ENCODE data around the gene UNC119.

The UNC119 gene

GRCh38 chr17:28501421-28502284, 50.8 kb downstream of the UNC119 start:
- Histone ChIP-seq H3K9me3 (ENCODE audit: control insufficient read depth in 1 of 2, low read length in 2 of 2) (no peaks in the 10 kb centered on the region), H3K27ac (ENCODE audit: low read length) (no peak overlapping the region)

DNA sequence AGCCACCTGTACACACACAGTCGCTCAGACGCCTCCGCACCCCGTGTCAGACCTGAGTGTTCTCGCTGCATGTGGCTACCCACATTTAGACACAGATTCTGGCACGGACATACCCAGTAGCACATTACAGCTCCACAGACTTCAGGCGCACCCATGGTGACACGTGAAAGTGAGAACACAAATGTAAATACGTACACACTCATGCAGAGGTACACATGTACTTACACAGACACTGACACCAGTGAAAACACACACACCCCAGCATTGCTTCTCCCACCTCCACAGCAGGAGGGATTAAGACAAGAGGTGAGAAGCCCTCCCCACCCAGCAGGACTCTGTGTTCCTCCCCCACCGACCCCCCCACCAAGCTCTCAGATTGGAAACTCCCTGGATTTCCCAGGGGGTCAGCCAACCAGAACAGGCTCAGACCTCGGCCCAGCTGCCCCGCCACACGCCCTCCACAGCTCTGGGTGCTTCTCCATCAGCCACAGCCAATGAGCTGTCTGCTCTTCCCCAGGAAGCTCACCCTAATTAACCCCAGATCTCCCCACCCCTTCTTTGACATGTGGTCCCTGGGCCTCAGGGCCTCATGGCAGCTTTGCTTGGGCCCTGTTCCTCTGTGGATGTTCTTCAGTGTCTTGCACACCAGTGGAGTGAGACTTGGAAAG, 51.6 kb downstream of the UNC119 start:
- no peaks in the 10 kb centered on the region for H3K4me1 ChIP-seq (ENCODE audit: control insufficient read depth in 1 of 2, insufficient read depth in 2 of 2, low read length in 2 of 2)
- no peak overlapping the region for H3K4me3 ChIP-seq (ENCODE audit: low read depth in 1 of 2, low read length in 2 of 2)
- H3K36me3 ChIP-seq (ENCODE audit: control insufficient read depth in 1 of 2, insufficient read depth in 2 of 2, low read length in 2 of 2) = no peaks in the 10 kb centered on the region
- no peaks in the 10 kb centered on the region for H3K27me3 ChIP-seq (ENCODE audit: low read depth, low read length)
- H3K27ac ChIP-seq (ENCODE audit: low read length) = no peak overlapping the region
- H3K9me3 ChIP-seq (ENCODE audit: control insufficient read depth in 1 of 2, low read length in 2 of 2) = no peaks in the 10 kb centered on the region

More at GRCh38 chr17:28501421-28502284, 50.8 kb downstream of the UNC119 start:
- Histone ChIP-seq H3K4me1 (ENCODE audit: control insufficient read depth in 1 of 2, insufficient read depth in 2 of 2, low read length in 2 of 2) (no peaks in the 10 kb centered on the region), H3K4me3 (ENCODE audit: low read depth in 1 of 2, low read length in 2 of 2) (no peak overlapping the region), H3K36me3 (ENCODE audit: control insufficient read depth in 1 of 2, insufficient read depth in 2 of 2, low read length in 2 of 2) (no peaks in the 10 kb centered on the region), H3K27me3 (ENCODE audit: low read depth, low read length) (no peaks in the 10 kb centered on the region)

DNA sequence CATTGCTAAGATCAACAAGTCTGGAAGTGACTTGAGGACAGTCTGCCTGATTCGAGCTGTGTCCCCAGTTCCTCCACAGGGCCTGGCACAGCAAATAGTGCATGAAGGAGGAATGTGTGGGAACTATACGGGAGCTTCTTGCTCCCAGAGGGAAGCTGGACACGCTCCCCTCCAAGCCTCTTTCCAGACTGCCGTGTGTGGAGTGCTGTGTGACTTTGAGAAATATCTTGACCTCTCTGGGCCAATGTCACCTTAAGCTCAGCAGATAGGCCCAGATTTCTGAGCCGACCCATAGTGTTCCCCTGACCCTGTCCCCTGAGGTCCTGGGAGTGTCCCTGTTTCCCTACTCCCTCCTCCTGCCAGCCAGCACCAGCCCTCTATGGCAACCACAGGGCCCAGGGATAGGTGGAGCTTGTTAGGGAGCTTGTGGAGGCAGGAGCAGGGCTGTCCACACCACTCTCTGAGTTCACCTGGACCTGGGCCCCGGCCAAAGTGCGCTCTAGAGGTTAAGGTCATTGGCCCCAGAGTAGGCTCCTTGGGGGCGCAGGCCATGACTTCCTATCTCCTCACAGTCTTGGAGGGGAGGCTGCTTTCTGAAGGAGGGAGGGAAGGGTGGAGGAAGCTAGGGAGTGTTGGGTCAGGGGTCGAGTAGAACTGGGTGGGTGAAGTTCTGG, 52.6 kb downstream of the UNC119 start:
- Histone ChIP-seq H3K27ac (ENCODE audit: low read length) (no peak overlapping the region), H3K9me3 (ENCODE audit: control insufficient read depth in 1 of 2, low read length in 2 of 2) (no peaks in the 10 kb centered on the region), H3K36me3 (ENCODE audit: control insufficient read depth in 1 of 2, insufficient read depth in 2 of 2, low read length in 2 of 2) (no peaks in the 10 kb centered on the region), H3K4me3 (ENCODE audit: low read depth in 1 of 2, low read length in 2 of 2) (no peak overlapping the region), H3K27me3 (ENCODE audit: low read depth, low read length) (no peaks in the 10 kb centered on the region), H3K4me1 (ENCODE audit: control insufficient read depth in 1 of 2, insufficient read depth in 2 of 2, low read length in 2 of 2) (no peaks in the 10 kb centered on the region)

DNA sequence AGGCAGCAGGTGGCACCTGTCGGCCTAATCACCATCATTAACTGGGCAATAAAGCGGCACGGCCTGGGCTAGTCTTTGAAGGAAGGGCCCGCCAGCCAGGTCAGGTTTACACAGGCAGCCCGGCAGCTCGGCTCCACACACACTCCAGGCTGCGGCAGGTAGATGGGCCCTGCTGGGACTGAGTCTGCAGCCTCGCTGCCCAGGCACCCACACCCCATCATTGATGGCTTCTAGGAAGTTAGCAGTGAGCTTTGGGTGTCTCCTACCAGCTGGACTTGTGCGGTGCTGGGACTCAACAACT, 53.1 kb downstream of the UNC119 start:
- H3K27ac ChIP-seq (ENCODE audit: low read length) = no peak overlapping the region
- no peaks in the 10 kb centered on the region for H3K27me3 ChIP-seq (ENCODE audit: low read depth, low read length)
- H3K4me3 ChIP-seq (ENCODE audit: low read depth in 1 of 2, low read length in 2 of 2) = no peak overlapping the region
- H3K4me1 ChIP-seq (ENCODE audit: control insufficient read depth in 1 of 2, insufficient read depth in 2 of 2, low read length in 2 of 2) = no peaks in the 10 kb centered on the region
- no peaks in the 10 kb centered on the region for H3K9me3 ChIP-seq (ENCODE audit: control insufficient read depth in 1 of 2, low read length in 2 of 2)
- no peaks in the 10 kb centered on the region for H3K36me3 ChIP-seq (ENCODE audit: control insufficient read depth in 1 of 2, insufficient read depth in 2 of 2, low read length in 2 of 2)

DNA sequence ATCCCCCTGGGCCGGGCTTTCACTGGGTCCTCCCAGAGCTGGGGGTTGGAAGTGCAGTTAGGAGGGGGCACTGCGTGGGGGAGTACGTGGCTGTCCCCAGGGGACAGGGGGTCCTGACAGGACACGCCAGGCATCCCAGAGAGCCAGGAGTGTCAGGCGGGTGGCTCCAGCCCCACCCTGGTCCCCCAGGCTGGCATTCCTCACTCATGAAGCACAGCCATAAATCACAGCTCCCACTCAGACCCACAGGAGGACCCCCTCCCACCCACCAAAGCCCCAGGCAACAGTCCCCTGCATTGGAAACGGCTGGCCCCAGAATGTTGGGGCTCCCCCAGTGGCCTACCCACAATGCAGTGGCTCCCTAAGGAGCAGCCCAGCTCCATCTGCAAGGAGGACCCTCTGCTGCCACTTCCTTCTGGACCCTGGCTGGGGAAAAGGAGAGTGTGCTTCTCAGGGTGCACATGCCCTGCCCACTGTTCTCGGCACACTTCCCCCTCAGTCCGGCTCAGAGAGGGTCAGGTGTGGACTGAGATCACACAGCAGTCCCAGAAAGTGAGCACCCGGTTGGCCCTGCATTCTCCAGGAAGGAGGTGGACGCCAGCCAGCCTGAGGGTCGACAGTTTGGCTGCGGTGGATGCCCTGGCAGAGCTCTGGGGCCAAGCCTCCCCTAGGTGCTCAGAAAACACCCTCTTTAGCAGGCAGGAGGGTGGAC, 53.6 kb downstream of the UNC119 start:
- Histone ChIP-seq H3K9me3 (ENCODE audit: control insufficient read depth in 1 of 2, low read length in 2 of 2) (no peaks in the 10 kb centered on the region), H3K36me3 (ENCODE audit: control insufficient read depth in 1 of 2, insufficient read depth in 2 of 2, low read length in 2 of 2) (no peaks in the 10 kb centered on the region), H3K27ac (ENCODE audit: low read length) (no peak overlapping the region), H3K4me3 (ENCODE audit: low read depth in 1 of 2, low read length in 2 of 2) (no peak overlapping the region), H3K4me1 (ENCODE audit: control insufficient read depth in 1 of 2, insufficient read depth in 2 of 2, low read length in 2 of 2) (no peaks in the 10 kb centered on the region), H3K27me3 (ENCODE audit: low read depth, low read length) (no peaks in the 10 kb centered on the region)

GRCh38 chr17:28497931-28498330, 54.5 kb downstream of the UNC119 start:
- Histone ChIP-seq H3K9me3 (ENCODE audit: control insufficient read depth in 1 of 2, low read length in 2 of 2) (no peaks in the 10 kb centered on the region), H3K4me3 (ENCODE audit: low read depth in 1 of 2, low read length in 2 of 2) (no peak overlapping the region), H3K27me3 (ENCODE audit: low read depth, low read length) (no peaks in the 10 kb centered on the region), H3K36me3 (ENCODE audit: control insufficient read depth in 1 of 2, insufficient read depth in 2 of 2, low read length in 2 of 2) (no peaks in the 10 kb centered on the region), H3K4me1 (ENCODE audit: control insufficient read depth in 1 of 2, insufficient read depth in 2 of 2, low read length in 2 of 2) (no peaks in the 10 kb centered on the region), H3K27ac (ENCODE audit: low read length) (no peak overlapping the region)

All from muscle layer of duodenum (tissue), 2 donors.